Fibroblast of skin of scalp (primary cell): ENCODE results near the gene ECE1.

Source experiments
- DNase-seq: peaks from one replicate; pipeline ENCODE4 v3.0.0-alpha.2; 2013

The ECE1 gene

DNA sequence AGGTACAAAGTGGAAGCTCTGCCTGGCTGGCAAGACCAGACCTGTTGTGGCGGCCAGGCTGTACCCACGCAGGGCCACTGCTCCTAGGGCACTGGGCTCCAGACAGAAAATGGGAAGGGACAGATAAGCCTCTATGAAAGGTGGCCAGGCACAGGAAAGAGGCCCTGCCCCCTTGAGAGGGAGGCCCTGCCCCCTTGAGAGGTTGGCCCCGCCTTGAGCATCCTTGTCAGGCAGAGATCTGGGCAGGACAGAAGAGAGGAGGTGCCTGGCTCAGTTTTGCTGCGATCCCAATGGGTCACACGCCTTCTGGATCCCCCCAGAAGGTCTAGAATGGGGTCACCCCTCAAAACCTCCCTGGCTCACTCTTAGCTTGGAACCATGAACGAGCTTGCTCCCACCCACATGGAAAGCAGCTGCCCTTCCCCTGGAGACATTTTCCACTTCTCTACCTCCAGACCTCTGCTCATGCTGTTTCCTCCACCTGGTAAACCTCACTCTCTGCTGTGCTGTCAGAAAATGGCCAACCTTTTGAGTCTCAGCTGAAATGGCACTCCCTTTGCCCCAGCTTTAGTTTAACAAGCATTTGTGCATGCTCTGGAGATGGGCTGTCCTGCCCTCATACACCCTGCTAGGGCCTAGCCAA lies 17.5 kb upstream of the ECE1 start:
- no peak for DNase-seq

DNA sequence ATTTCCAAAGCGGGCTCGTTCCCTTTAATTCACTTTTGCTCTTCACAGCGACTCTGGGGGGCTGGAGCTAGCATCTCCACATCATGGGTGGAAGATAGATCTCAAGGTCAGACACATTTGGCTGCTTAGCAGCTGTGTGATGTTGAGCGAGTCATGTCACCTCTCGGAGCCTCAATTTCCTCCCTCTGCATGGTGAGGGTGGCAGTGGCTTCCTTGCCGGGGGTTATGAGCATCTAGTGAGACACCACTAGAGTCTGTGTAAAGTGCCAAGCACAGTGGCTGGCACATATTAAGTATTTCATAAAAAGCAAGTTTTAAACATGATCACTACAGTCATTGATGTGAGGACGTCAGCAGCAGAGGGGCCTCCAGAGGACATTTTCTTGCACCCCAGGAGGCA lies 16.9 kb upstream of the ECE1 start:
- DNase-seq: no peak

DNA sequence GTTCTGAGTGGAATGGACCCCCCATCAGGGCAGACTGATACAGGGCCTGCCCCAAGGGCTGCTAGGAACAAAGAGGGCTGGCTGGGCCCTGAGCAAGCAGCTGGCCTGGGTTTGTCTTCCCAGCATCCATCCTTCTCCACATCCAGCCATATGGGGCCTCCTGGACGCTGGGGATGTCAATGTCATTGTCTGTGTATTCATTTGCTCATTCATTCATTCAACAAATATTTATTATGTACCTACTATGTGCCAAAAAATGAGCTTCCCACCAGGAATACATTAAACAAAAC lies 15.6 kb upstream of the ECE1 start:
- DNase-seq: no peak

DNA sequence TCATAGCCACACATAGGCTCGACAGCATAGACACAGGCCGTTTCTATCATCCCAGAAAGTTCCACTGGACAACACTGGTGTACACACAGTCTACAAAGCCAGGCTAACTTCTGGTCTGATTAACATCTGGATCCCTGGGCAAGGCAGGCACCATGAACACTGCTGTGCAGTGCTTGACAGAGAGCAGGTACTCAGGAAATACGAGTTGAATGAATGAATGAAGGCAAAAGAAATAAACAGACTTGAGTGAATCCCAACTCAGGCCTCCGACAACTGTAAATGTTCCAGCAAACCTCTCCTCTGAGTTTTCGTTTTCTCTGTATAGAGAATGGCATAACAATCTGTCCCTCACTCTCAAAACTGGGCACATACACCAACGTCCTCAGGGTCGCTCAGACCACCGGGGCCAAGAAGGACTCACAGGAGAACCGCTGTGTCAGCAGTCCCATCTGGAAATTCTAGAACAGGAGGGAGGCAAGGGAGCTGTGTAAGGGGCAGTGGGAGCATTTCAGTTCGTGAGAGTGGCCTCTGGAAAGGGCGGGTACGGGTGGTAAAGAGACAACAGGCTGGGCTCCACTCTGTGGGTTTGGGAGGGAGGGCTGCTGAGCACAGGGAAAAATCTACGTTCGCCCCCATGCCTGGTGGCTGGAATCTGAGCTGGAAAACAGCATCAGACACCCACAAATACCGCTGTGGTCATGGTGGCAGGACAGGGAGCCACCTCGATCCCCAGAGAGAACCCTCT lies 15.1 kb upstream of the ECE1 start:
- peak; percentile 49 for DNase-seq

DNA sequence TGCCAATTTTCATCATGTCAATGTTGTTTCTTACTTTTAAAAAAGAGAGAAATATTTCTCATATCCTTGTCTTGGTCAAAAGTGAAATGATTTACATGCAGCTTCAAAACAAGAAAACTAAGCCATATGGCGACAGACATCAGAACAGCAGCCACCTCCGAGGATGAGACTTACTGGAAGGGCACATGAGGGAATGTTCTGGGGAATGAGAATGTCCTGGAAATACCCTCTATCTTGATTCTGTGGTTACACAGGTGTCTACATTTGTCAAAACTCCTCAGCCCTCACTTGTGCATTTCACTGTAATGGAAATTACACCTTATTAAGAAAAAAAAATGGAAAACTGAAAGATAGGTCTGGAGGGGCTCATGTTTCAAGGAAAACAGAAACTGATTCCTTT lies 14.2 kb upstream of the ECE1 start:
- DNase-seq: no peak

DNA sequence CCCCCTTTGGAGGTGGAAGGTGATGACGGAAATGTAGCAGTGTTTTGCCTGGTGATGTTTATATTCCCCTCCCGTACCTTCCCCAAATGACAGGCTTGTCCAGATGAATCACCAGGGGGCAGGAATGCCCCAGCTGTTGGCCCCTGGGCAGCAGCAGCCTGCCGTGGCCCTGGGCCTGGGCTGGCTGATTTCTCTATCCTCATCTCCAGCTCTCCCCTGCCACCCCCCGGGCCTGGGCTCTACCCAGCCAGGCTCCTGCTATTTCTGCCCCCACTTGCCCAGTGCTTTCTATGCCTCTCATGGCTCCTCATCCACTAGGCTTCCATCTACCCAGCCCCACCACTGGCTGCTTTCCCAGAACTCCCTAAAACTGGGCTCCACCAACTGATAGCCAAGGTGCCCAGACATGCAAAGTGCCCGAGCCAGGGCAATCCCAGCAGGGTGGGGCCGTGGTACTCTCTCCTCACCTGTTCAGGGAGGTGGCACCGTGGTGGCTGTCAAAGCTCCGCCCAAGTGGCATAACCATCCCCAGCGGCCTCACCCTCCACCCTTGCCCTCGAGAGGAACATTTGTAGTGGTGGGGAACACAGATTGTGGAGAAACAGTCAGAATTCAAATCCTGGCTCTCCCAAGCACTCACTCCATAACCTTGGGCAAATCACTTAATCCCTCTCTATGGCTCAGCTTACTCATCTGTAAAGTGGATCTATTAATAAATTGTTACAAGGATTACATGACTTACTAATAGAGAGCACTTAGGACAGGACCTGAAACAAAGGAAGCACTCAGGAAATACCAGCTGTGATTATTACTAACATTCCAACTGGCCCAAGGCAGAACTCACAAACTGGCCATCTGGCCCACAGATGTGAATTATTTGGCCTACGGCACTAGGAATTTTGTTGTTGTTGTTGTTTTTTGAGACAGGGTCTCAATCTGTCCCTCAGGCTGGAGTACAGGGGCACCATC lies 12.8 kb upstream of the ECE1 start:
- DNase-seq: peak; percentile 68

DNA sequence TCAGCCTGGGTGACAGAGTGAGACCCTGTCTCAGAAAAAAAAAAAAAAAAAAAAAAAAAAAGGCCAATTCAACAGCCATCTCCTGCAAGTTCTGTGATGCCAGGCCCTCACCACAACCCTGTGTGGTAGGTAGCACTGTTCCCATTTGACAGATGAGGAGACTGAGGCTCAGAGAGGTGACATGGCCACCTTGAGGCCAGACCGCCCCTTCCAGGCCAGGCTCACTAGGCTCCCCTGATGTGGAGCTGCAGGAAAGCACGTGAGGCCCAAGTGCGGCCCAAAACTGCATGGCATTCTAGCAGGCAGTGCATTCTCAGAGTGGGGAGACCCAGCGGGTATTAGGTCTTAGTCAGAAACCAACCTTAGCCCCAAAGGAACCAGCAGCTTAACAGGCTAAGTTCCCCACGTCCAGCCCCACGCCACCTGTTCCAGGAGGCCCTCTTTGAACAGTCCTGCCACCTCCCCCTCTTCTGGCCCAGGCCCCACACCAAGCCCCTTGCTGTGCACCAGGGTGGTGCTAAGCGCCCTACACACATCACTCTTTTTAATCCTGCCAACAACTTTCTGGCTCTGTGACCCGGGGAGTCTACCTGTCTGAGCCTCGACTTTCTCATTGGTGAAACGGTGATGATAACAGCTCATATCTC lies 11.7 kb upstream of the ECE1 start:
- DNase-seq: no peak

DNA sequence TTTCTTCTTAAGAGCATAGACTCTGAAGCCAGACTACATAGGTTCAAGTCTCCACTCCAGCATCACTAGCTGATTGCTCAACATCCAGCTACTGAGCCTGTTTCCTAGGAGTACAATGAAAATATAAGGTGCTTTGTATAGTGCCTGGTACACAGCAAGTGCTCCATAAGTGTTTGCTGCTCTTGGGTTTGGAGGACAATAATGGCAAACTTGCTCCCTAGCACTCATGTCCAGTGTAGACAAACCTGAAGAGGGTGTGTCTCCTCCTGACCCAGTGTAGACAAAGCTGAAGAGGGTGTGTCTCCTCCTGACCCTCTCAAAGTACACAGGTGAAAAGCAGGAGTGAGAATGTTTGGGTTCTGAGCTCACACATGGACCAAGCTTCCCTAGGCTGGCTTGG lies 10.5 kb upstream of the ECE1 start:
- DNase-seq: no peak

DNA sequence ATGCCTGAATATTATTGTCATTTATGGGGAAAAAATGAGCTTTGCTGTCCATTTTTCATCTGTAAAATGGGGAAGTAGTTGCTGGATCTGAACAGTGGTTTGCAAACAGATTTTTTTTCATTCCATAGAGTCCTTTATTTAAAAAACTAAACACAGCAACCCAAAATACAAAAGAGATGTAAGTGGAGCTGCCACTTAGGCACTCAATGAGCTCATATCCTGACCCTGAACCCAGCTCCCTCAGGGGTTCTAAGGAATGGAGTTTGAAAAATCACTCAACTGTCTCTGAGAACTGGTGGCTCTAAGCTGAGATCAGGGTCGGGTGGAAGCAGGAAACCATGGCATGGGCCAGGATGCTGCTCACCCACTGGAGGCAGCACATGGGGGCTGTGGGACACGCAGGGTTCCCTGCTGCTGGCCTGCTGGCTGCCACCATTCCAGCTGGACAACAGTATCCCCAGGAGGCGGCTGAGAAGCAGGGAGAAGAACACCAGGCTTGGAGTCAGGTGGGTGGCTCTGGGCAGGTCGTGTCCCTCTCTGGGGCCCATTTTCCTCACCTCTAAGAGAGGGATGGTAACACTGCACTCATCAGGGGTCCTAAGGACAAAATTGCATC lies 9.6 kb upstream of the ECE1 start:
- DNase-seq: peak; percentile 56

DNA sequence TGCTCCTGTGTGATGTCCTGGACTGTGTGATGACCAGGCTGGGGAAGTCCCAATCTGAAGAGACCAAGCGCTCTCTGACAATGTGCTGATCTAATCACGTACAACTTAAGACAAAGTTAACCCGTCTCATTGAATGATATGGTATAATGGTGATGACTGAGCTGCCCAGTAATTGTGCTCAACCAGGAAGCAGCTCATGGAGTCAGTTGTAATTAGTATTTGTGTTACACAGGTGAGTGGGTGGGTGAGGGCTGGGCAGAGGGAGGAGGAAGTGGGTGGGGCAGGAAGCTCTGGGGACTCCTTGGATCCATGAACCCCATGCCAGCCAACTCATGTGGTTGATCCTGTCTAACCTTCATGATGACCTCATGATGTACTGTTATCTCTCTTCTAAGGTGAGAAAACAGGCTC lies 8.7 kb upstream of the ECE1 start:
- DNase-seq: no peak

DNA sequence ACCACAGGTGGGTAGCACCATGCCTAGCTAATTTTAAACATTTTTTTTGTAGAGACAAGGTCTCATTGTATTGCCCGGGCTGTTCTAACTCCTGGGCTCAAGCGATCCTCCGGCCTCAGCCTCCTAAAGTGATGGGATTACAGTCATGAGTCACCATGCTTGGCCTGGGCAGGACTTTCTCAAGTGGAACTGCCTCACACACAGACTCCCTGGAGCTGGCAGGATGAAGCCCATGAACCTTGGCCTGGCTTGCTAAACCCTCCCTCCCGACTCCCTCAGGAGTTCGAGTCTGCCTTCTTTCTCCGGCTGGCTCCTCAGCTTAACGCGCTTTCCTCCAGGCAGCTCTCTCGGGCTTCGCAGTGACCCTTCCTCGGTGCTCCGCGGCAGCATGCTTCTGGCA lies 7.7 kb upstream of the ECE1 start:
- no peak for DNase-seq

DNA sequence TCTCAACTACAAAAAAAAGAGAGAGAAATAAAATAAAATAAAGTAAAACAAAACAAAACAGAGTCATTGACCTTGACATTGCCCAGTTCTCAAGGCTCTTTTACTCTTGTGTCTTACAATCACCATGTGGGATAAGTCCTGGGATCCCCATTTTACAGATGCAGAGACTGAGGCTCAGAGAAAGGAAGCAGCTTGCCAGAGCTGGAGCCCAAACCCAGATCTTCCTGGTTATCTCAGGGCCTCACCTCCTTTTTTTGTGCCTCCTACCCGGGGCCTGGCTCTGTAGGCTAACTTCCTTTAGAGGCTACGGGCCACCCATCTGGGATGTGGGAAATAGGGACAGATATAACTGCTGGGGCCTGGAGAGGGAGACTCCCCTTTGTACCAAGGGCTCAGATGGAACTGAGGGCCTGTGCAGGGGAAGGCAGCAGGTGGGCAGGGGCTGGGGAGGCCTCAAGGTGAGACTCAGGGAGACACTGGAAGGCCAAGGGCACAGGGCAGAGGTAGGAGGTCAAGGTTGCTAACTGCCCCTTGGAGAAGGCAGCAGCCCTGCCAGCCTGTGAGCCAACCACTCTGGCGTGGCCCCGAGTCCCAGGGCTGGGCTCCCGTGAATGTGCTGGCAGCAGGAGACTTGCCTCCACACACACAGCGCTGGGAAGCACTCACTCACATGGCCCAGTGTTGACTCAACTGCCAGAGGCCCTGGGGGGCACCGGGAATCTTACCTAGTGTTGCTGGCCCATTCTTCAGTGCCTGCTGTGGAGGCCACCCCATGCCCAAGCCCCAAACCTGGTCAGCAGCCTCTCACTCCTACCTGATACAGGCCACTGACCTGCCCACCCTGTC lies 6.5 kb upstream of the ECE1 start:
- no peak for DNase-seq

DNA sequence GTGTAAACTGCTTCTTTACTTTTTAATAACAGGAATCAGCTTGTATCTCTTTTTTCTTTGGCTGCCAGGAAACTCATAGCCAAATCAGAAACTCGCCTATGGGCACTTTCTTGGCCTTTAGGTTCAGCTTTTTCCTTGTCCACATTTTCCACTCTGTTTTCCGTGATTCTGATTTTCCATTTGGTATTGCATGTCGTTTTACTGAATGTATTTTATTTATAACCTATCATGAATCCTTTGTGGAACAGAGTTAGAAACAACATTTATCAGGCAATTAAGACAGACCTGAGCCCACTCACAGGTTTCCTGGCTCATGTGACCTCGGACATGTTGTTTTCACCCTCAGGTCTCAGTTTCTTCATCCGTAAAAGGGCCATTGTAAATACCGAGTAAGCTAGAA lies 5.3 kb upstream of the ECE1 start:
- no peak for DNase-seq

DNA sequence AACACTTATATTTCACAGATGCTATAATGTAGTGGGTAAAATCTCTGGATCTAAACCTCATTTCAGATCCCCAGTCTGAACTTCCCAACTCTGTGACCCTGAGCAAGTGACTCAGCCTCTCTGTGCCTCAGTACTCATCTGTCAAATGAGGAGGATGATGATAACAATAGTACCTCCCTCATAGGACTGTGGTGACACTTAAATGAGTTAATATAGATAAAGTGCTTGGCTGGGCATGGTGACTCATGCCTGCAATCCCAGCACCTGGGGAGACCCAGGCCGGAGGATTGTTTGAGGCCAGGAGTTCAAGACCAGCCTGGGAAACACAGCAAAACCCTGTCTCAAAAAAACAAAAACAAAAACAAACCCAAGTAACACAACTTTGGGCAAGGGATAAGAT lies 4.7 kb upstream of the ECE1 start:
- no peak for DNase-seq

DNA sequence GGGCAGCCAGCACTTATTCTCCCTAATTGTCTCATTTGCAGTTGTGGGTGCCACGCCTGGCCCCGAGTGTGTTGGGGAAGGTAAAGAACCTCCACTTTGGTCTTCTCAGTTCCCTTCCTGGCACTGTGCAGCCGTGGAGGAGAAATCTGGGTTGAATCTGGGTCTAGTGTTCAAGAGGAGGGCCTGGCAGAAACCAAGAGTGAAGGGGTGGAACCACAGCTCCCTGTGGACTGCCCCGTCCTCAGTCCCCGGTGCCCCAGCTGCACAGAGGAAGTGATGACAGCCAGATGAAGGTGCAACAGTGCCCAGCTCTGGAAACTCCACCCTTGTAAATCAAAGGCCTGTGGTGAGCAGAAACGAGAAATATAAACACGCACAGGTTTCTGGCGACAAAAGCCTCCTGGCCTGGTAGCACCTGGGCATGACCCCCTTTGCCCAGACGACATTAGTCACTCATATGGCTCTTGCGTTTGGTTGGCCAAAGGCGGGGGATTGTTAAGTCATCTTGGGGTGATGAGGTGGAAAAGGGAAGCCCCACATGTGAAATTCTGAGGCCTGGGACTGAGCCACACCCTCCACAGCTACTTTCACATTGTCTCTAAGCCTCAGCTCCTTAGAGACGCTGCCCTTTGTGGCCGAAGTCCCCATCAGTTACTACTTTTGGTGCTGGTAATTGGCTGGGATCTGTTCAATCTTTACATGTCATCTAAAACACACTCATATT lies 4.2 kb upstream of the ECE1 start:
- no peak for DNase-seq

DNA sequence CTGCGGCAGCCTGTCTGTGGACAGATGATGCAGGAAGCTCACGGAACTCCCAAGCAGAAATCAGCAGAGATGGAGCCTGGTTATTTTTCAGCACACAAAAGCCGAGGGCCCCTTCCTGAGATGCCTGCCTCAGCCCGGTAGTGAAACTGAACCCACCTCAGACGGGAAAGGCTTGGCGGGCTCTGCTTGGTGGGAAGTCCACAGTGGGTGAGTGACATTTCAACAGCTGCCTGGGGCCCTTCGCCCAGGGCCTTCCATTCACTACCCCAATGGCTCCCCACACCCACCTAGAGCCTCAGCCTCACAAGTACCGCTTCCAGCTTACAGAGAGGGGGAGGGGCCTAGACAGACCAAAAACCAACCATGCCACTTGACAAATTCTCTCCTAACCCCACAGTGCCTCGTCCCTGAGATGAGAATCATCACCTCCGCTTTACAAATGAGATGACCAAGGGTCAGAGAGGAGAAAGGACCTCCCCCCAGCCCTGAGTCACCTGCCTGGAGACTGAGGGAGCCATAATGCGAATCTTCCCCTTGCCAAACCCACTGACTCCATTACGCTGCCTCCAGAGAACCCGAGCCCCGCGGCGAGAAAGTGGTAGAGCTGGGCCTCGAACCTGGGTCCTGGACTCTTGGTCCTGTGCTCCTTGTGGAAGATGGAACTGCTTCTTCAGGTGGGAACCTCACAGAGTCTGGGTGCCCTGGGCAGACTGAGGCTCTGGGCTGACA lies 3.4 kb upstream of the ECE1 start:
- DNase-seq: no peak

DNA sequence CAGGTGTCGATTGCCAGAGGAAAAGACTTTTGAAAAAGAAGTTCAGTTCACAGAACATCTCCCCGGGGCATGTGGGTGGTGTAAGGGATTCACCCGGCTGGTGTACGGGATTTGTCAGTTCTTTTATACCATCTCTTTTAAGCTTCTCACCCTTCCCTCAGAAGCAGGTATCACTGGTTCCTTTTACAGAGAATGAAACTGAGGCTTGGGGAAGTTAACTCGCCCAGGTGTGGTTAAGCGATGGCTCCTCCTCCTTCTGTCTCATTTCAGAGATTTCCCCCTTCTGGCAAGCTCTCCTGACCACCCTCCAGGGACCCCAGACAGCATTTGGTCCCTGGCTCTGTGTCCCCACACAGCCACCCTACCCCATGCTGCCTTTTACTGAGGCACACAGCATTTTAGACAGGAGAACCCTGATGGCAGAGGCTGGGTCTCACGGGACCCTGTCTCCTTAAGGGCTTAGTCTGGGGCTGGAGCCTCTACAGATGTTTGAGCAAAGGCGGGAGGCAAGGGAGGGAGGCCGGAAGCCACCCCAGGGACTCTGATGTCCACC lies 2.8 kb upstream of the ECE1 start:
- DNase-seq: no peak

DNA sequence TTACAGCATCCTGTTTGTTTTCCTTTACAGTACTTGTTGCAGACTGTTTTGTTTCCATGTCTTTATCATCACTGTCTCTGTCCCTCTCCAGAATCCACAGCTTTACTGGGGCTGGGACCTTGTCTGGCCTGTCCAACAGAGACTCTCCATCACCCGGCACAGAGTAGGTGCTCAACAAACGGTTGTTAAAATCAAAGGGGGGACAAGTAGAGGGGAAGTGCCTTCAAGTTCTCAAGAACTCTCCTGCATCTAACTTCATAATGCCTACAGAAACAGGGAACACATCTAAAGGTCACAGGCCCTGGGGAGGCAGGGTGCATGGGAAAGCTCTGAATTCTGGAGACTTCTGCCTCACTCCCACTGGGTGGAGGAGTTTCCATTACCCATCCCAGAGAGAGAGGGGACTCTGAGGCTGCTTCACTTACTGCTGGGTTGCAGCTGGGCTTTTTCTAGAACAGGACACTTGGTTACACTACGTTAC lies 2.3 kb upstream of the ECE1 start:
- no peak for DNase-seq

DNA sequence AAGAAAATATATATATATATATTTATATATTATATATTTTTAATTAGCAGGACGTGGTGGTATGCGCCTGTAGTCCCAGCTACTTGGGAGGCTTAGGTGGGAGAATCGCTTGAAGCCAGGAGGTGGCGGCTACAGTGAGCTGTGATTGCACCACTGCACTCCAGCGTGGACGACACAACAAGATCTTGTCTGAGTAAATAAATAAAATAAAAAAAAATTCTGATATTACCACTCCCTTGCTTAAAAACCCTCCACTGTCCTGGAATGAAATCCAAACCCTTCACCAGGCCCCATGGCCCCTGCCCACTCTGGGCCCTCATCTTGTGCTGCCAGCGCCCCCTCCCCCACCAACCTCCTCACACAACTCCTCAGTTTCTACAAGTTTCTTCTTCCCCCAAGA lies 1.7 kb upstream of the ECE1 start:
- no peak for DNase-seq

DNA sequence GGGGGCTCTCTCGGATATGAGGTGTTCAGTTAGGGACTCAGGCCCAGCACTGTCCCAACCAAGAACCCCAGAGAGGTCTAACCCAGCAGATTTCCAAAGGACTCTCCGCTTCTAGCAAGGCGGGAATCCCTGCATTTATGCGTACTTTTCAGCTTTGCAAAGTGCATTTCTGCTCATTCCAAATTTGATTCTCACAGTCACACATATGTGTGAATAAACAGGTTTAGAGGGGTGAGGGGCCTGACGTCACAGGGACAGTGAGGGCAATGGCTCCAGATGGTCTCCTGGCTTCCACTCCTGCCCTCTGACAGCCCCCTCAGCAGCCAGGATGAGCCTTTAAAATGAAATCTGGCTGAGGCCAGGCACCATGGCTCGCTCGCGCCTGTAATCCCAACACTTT lies 921 bp upstream of the ECE1 start:
- no peak for DNase-seq
